HG02610 (cell line): ENCODE data around the gene GMIP.

Experiments
- ATAC-seq: cut with Tn5 transposase; IDR thresholded peaks from one replicate; pipeline ENCODE4 v1.9.1; 2021; ENCODE audit warnings: mild to moderate bottlenecking, moderate library complexity; ENCODE audit not compliant: unreplicated experiment

GMIP gene

GRCh38 chr19:19637186-19637522 is 6.3 kb downstream of the GMIP start:
- no peak for ATAC-seq

- ATAC-seq, result no peak
Observed at GRCh38 chr19:19636573-19637185, 6.8 kb downstream of the GMIP start.

GRCh38 chr19:19635313-19635702 is 8.1 kb downstream of the GMIP start:
- no peak for ATAC-seq

- ATAC-seq, result no peak
Observed at GRCh38 chr19:19634516-19635312, 8.7 kb downstream of the GMIP start.

GRCh38 chr19:19633711-19634515 is 9.5 kb downstream of the GMIP start:
- ATAC-seq, result no peak

- ATAC-seq, result no peak
Observed at GRCh38 chr19:19632661-19633060, 10.8 kb downstream of the GMIP start.

- no peak for ATAC-seq
Observed at GRCh38 chr19:19631346-19631745, 12.1 kb downstream of the GMIP start.

GRCh38 chr19:19630426-19630825 is 13.0 kb downstream of the GMIP start:
- ATAC-seq, result no peak

- ATAC-seq, result no peak
Observed at GRCh38 chr19:19630062-19630414, 13.4 kb downstream of the GMIP start.

GRCh38 chr19:19628501-19629134 is 14.8 kb downstream of the GMIP start:
- ATAC-seq, result peak; percentile 5

GRCh38 chr19:19627621-19628500 is 15.6 kb downstream of the GMIP start, which contains the start of gene LPAR2:
TSS of gene LPAR2 (minus strand) at chr19:19628220. CDS start at chr19:19627275, 945 bp downstream.
- ATAC-seq, result peak; percentile 53

GRCh38 chr19:19626516-19627472 is 16.7 kb downstream of the GMIP start:
- ATAC-seq, result no peak

GRCh38 chr19:19624032-19624570 is 19.4 kb downstream of the GMIP start:
- no peak for ATAC-seq

GRCh38 chr19:19623383-19623782 is 20.1 kb downstream of the GMIP start:
- no peak for ATAC-seq

- no peak for ATAC-seq
Observed at GRCh38 chr19:19619849-19620210, 23.6 kb downstream of the GMIP start.

GRCh38 chr19:19619181-19619848 is 24.1 kb downstream of the GMIP start:
- ATAC-seq, result no peak

GRCh38 chr19:19618219-19619051 is 25.0 kb downstream of the GMIP start, which contains the start of gene PBX4:
TSS of gene PBX4 (minus strand) at chr19:19618687. CDS start at chr19:19618629, 58 bp downstream.
- peak; percentile 93 for ATAC-seq
